ENCODE measurements around the gene IL22RA2.
"Not testable (repeated sequence)": the region's sequence is repeated elsewhere in the genome, so short reads cannot be mapped to it uniquely, and the experiment has no call there.

Gene IL22RA2

DNA sequence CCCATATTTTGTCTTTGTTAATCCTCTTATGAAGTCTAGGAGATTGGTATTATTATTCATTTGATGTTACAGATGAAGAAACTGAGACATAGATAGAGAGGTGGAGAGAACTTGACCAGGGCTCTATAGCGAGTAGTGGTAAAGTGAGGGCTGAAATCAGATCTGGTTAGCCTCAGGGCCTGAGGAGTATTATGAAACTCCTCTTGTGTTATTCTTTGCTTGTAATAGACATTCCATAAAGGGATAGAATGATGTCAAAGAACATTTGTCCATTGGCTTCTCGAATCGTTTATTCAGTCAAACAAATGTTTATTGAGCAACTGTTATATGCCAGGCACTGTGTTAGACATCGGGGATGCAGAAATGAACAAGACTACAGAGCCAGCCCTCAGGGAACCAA lies at the start of gene IL22RA2:
Gene IL22RA2 (minus strand): TSS at position 144 of the 400 bp plus-strand sequence. CDS start 11,895 bp downstream, outside the sequence.
- no peak for FAIRE-seq

GRCh38 chr6:137222381-137222780 lies 48.9 kb upstream of the IL22RA2 start:
- FAIRE-seq = no peak

More for the DNA sequence above, at the start of gene IL22RA2:
- no peak for DNase-seq (ENCODE audit: low spot score)

GRCh38 chr6:137219664-137220252 lies 46.3 kb upstream of the IL22RA2 start:
- no peak for DNase-seq (ENCODE audit: low spot score)
- no peak for FAIRE-seq

More at GRCh38 chr6:137222381-137222780, 48.9 kb upstream of the IL22RA2 start:
- no peak for DNase-seq (ENCODE audit: low spot score)

- DNase-seq (ENCODE audit: low spot score) (peak; percentile 70), FAIRE-seq (peak; percentile 57)
Measured at GRCh38 chr6:137218917-137219663, 45.6 kb upstream of the IL22RA2 start, which contains the start of gene IFNGR1. IFNGR1 (minus strand) TSS chr6:137219385; CDS start chr6:137219327, 58 bp downstream.

GRCh38 chr6:137218473-137218916 lies 45.1 kb upstream of the IL22RA2 start:
- DNase-seq (ENCODE audit: low spot score) = peak; percentile 48
- no peak for FAIRE-seq

DNA sequence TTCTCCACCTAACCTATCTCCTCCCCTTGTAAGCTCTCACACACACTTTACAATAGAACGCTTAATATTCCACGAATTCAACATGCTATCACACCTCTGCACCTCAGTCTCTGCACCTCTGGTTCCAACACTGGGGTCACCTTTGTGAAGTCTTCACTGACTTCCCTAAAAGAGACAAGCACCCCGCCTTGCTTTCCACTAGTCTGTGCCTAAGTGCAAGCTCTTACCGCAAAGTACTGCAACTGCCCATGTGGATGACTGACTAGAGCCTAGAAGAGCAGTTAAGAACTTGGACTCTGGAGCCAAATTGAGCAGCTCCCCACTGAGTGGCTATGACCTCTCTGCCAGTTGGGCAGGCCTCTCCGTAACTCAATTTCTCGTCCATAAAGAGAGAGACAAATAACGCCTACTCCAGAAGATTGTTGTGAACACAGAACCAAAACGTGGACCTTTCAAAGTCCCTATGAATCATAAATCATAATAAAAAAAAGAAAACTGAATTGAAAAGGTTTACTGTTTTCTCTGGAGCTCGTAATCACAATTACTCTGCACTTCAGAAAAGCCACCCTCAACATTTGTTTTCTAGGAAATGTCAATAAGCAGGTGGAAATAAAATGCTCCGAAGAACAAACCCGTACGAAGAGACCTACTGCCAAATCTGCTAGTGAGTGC lies 44.5 kb upstream of the IL22RA2 start:
- FAIRE-seq (no peak), DNase-seq (ENCODE audit: low spot score) (no peak)

DNA sequence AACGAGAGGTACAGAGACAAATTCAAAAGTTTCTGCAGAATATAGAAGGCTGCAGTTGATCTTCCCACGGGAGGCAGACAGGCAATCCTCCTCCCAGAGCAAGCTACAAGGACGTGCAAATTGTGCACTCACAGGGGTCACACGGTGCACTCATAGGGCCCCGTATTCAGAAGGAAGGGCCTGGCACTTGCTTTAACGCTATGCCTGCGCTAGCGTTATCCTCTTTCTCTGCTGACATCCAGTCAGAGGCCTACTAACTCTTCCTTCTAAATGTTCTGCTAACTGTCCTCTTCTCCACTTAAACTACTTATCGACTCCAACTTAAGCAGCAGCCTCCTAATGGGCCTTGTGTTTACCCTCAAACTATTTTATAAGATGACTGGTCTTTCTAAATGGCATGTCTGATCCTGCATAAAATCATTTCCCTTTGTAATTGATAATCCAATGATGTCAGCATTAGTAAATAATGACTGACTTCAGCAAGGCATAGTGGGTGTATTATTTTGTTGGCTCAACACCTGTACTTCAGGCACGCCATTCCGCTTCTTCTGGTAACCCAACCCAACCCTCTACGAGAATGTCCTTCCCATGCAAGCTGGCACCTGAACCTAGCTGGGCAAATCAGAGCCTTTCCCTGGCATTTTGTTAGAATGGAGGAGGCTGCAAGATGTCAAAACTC lies 43.6 kb upstream of the IL22RA2 start:
- FAIRE-seq = no peak
- no peak for DNase-seq (ENCODE audit: low spot score)

- no peak for FAIRE-seq
- DNase-seq (ENCODE audit: low spot score) = no peak
Measured at GRCh38 chr6:137216106-137216505, 42.7 kb upstream of the IL22RA2 start.

GRCh38 chr6:137215630-137216029 lies 42.2 kb upstream of the IL22RA2 start:
- FAIRE-seq = not testable (repeated sequence)

DNA sequence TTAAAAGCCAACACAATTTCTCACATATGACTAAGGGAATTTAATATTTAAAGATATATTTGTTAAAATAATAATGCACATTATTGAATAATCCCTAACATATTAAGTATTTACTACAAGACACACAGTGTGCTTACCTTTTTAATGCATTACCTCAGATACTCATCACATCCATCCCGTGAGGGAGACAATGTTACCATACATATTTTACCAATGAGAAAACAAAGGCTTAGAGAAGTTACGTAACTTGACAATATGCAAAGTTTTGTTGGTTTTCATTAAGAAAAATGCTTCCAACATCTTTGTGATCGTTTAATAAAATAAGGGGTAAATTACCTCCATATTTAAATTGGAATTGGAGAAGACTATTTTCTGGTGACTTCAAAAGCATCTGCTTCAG lies 41.5 kb upstream of the IL22RA2 start:
- DNase-seq (ENCODE audit: low spot score) (no peak), FAIRE-seq (no peak)

More at GRCh38 chr6:137215630-137216029, 42.2 kb upstream of the IL22RA2 start:
- not testable (repeated sequence) for DNase-seq (ENCODE audit: low spot score)

GRCh38 chr6:137213813-137214212 lies 40.4 kb upstream of the IL22RA2 start:
- no peak for FAIRE-seq
- no peak for DNase-seq (ENCODE audit: low spot score)

DNA sequence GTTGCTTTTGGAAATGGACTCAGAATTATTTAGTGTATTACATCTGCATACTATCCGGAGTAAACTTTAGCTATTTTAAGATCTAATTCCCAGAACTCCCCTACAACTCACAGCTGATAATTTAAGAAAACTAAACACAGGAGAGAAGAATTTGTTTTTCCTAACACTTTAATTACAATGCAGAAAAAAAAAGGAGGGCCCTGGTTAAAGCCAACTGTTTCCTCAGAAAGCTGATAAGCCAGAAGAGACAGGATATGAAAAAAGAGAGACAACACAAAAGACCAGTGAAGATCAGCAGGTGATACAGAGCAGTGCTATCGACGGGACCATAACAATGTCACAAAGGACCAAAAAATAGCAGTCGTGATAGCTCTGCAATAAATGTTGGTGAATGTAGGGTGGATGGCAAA lies 39.9 kb upstream of the IL22RA2 start:
- no peak for FAIRE-seq
- no peak for DNase-seq (ENCODE audit: low spot score)

DNA sequence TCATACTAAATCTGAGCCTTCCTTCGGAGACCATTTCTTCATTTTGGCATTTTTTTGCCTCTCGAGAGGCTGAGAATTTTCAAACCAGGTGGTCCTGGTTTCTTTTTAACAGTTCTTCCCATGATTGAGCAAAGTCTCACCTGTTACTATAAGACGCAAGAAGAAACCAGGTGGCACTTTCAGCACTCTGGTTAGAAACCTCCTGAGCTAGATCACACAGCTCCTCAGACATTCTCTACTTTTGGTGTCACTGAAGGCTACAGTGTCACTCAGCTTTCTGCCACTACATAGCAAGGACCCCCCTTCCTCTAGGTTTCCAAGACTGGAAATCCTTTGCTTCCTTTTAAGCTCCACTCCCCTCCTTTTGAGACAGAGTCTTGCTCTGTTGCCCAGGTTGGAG lies 38.5 kb upstream of the IL22RA2 start:
- DNase-seq (ENCODE audit: low spot score) = no peak
- no peak for FAIRE-seq

- DNase-seq (ENCODE audit: low spot score) = no peak
- FAIRE-seq = no peak
Measured at GRCh38 chr6:137210903-137211302, 37.5 kb upstream of the IL22RA2 start.

GRCh38 chr6:137208279-137208678 lies 34.8 kb upstream of the IL22RA2 start:
- DNase-seq (ENCODE audit: low spot score) (no peak), FAIRE-seq (no peak)

DNA sequence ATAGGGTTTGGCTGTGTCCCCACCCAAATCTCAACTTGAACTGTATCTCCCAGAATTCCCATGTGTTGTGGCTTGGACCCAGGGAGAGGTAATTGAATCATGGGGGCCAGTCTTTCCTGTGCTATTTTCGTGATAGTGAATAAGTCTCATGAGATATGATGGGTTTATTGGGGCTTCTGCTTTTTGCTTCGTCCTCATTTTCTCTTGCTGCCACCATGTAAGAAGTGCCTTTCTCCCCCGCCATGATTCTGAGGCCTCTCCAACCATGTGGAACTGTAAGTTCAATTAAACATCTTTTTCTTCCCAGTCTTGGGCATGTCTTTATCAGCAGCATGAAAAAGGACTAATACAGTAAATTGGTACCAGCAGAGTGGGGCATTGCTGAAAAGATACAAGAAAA lies 34.0 kb upstream of the IL22RA2 start:
- DNase-seq (ENCODE audit: low spot score); FAIRE-seq: not testable (repeated sequence)

DNA sequence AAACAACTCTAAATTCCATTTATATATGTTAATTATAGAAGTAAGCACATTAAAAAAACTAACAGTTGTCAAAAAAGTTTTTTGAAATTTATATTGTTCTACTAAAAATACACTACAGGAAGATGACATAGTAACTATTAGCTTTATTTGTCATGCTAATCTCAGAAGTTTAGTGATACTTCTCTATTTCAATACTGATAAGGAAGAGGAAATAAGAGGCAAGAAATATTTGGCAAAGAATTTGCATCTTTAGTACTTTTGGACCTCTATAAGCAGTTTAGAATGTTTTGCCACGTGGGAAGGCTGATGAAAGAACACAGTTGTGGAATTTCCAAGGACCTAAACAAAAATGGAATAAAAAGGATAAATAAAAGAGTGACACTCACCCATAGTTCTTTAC lies 33.1 kb upstream of the IL22RA2 start:
- FAIRE-seq (no peak), DNase-seq (ENCODE audit: low spot score) (no peak)

DNA sequence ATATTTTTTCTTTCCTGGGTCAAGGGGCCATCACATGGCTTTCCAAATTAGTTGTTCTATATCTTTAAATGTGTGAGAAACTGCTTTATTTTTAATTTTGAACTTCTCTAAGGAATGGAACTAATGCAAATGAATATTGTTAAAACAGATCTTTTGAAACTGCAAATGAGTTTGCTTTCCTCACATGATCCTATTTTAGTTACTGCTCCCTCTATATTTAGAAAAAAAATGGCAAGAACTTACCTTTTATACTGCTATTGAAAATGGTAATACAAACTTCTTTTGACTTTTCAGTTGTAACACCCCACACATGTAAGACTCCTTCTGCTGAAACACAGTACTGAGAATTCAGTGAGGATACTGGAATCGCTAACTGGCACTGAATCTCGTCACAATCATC lies 29.8 kb upstream of the IL22RA2 start:
- DNase-seq (ENCODE audit: low spot score) (no peak), FAIRE-seq (no peak)

DNA sequence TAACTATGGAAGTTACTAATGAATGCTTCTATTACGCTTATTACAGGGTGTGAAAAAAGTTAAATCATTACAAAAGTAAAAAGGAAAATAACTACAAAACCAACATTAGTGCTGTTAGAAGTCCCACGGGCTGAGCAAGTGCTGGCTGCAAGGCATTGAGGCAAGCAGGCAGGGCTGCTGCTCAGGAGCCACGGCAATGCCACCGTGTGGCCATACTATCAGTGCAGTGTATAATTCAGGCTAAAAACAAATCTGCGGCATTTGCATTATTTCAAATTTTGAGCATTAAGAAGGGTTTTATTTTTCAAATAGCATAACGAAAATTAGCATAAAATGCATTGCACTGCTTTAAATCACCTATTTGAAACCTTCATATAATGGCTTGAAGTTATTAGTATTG lies 28.6 kb upstream of the IL22RA2 start:
- DNase-seq (ENCODE audit: low spot score) = no peak
- FAIRE-seq = no peak

GRCh38 chr6:137201006-137201405 lies 27.6 kb upstream of the IL22RA2 start:
- no peak for FAIRE-seq
- DNase-seq (ENCODE audit: low spot score) = no peak

- no peak for FAIRE-seq
- no peak for DNase-seq (ENCODE audit: low spot score)
Measured at GRCh38 chr6:137200288-137200687, 26.8 kb upstream of the IL22RA2 start.

All from RCC 7860 (cell line).